GM18519 (cell line): ENCODE results near the gene PAFAH2.

ENCODE experiments used
- ATAC-seq: cut with Tn5 transposase; IDR thresholded peaks from one replicate; pipeline ENCODE4 v1.9.1; 2021; ENCODE audit warnings: mild to moderate bottlenecking, moderate library complexity; ENCODE audit not compliant: unreplicated experiment, low FRiP score

PAFAH2 gene

DNA sequence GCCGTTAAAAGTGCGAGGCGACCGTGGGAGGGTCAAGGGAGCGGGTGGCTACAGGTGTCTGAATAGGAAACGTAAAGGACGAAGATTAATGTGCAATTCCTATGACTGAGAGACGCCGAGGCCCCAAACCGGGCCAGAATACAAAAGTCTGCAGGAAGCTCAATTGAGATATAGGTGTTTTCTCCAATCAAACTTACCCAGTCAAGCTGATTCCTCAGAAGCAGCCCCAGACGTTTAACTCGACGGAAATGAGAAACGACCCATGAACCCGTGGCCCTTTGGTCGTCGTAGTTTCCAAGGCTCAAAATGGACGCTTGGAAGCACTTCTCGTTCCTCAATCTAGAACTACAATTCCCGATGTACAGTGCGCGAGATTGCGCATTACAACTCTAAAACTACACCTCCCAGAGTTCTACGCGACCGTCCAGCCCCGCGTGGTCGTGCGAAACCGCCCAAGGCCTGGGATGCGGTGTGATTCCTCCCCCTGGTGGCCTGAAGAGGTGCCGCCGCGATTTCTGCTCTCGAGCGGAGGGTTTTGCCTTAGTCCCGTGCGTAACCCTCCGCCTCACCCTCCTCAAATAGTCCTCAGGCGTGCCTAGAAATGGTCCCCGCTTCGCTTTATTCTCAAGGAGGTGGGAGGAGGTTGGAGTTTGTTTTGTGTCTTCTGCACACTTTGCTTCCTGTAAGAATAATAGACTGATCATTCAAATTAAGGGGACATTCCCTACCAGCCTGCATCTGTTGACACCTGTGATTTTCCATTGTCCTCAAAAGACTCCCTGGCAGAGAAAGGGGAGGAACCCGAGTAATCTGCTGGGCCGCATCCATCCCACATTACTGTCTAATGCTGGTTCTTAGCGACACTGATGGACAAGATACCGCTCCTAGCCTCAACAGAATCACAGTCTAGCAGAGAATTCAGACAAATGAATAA lies at the start of gene PAFAH2:
PAFAH2 (minus strand) TSS at position 236 of the 934 bp plus-strand sequence. CDS start 7,247 bp downstream, outside the sequence.
- peak; percentile 86 for ATAC-seq

DNA sequence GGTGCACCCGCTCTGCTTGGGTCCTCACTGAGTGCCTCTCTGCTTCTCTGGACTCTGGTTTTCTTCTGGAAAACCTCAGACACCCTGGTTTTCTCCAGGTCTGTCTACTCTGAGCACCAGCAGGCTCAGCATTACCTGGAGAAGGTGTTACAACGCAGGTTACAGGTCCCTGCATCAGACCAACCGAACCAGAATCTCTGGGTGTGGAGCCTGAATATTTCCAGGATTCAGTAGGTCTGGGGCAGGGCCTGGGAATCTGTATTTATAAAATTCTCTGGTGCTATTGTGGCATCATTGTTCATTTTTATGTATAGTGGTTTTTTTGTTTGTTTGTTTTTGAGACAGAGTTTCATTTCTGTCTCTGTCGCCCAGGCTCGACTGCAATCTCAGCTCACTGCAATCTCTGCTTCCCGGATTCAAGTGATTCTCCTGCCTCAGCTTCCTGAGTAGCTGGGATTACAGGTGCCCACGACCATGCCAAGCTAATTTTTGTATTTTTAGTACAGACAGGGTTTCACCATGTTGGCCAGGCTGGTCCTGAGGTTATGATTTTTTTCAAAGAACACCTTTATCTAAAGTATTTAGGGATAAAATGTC lies 49.5 kb upstream of the PAFAH2 start:
- no peak for ATAC-seq

DNA sequence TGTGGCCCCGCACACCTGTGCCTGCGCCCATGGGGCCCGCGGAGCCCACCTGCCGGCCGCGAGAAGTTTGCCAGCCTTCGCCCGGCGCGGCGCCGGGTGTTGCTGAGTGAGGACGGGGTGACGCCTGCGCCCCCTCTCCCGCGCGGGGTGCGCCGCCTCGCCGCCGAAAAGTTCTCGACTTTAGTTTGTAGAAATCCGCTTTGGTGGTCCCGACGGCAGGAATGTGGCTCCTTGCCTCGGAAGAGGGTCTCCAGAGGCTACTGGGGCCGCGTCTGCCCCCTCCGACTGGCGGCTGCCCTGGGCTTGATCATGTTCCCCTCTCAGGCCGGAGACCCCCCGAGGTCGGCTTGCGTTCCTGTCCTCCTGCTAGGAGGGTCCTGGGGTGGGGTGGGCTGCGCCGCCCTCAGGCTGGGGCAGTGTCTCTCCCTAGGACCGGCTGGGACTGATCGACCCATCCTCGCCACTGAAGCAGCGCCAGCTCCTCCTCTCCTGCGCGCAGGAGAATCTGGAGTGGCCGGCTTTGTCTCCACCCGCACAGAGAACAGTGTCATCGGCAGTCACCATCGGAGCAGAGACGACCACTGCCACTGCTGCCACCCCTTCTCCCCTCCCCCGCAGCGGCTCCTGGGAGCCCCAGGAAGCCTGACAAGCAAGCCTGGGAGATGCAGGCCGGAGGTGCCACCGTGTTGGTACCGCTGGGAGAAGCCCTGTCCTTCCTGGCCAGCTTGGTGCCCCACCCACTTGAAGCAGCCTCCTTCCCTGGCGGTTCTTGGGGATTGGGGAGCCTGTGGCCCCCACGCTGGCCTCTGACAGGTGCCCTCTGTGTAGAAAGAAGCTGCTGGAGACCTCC lies 48.6 kb upstream of the PAFAH2 start:
- no peak for ATAC-seq

DNA sequence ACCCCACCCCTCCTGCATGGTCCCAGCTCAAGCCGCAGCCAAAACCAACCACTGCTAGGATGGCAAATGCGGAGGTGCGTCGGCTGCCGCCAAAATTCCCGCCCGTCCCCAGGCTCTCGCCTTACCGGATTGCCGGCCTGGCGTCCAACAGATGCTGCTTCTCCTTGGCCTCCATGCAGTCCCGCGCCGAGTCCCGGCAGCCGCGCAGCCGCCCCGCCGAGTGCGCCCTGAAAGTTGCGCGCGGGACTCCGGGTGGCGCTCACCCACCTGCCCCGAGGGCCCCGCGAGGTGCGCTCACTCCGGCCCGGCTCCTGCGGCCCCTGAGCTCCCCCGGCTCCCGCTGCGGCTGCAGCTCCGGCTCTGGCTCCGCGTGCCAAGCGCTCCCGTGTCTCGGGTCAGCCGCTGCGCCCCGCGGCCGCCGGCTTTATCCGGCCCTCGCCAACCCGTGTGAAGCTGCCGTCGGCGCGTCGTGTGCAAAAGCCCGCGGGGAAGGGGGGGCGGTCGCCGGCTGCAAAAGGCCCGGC lies 47.9 kb upstream of the PAFAH2 start, which contains the start of gene SLC30A2:
SLC30A2 (minus strand) TSS at position 397 of the 524 bp plus-strand sequence; CDS start at position 175, 222 bp downstream.
- no peak for ATAC-seq

DNA sequence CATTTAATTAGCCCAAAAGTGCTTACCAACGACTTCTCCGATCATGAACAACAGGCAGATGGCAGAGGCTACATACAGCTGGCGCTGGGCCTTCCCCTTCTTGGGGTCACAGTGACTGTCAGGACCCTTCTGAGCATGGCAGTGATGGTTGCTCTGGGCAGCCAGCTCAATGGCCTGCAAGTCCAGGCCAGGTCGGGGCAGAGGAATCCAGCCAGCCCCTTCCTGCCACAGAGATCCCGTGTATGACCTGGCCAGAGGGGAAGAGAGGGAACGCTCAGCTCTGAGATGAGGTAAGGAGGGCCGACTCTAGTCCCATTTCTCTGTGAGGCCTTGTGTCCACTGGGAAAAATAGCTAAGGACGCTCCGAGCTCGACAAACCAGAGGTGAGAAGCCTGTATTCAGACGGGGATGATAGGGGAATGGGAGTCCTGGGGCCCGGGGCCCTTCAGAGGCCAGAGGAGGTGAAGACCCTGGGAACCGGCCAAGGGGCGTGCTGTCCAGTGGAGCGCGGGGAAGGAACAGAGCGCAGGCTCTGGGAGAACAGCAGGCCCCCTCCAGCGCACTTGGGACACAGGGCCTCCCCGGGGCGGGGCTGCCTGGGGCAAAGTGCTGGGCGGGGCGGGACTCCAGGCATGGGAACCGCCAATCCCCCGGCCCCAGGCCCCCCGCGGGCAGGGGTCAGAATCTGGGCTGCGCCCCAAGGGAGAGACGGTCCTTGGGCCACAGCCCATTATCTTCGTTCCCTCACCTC lies 47.3 kb upstream of the PAFAH2 start:
- no peak for ATAC-seq

DNA sequence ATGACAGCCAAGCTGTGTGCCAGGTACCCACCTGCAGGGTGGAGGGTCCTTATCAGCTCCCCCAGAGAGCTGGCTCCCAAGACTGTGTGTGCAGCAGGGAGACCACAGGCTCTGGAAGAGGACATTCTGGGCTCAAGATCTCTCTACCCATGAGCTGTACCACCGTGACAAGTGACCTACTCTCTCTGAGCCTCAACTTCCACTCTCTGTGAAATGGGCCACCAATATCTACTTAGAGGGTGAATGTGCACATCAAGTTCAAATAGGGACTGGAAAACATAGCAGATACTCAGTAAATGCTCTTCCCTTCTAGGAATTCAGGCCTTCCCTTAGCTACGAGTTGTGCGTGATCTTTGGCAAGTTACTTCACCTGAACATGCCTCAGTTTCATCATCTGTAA lies 46.6 kb upstream of the PAFAH2 start:
- ATAC-seq = no peak

DNA sequence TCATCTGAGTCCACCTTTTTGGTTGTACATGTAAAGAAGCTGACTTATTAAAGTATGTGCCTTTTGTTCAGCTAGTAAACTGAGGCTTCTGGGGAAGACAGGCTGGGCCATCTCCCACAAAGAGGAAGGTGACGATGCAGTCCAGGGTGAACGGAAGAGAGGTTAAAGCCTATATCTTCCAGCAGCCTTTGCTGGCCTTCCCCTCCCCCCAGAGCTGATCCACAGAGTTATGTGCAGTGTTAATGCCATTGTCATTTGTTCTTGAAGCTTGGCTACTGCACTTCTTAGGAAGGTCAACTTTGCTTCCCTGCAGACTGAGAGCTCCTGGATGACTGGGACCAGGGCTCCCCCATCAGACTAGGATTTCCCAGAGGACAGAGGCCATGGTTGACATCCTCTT lies 45.9 kb upstream of the PAFAH2 start:
- no peak for ATAC-seq

DNA sequence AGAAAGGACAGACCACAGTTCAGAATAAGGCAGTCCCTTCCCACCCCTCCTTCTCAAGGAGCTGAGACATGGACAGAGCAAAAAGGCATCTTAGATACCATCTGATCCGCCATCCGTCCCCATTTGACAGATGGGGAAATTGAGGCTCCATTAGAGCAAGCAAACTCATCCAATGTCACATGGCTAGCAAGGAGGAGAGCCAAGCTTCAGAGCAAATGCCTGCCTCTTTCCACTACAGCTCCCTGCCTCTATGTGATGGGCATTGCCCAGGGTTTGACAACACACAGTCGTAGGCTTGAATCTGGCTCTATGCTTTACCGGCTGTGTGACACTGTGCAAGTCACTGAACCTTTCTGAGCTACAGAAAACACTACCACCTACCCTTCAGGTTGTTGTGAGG lies 44.1 kb upstream of the PAFAH2 start:
- no peak for ATAC-seq

DNA sequence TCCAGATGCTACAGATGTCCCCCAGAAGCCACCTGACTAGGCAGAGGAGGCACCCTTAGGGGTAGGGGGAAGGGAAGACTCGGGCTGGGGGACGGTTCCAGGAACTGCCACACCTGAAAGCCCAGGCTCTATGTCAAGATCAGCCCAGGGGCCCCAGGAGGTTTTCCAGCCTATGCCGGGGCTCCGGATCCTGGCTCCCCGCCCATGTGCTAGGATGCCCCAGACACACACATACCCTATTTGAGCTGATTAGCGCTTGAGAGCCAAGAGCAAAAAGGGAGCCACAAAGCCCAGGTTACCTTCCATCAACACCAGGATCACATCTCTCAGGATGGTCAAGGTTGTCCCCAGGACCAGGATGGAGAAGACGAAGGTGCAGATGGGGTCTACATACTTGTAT lies 43.5 kb upstream of the PAFAH2 start:
- ATAC-seq = no peak

DNA sequence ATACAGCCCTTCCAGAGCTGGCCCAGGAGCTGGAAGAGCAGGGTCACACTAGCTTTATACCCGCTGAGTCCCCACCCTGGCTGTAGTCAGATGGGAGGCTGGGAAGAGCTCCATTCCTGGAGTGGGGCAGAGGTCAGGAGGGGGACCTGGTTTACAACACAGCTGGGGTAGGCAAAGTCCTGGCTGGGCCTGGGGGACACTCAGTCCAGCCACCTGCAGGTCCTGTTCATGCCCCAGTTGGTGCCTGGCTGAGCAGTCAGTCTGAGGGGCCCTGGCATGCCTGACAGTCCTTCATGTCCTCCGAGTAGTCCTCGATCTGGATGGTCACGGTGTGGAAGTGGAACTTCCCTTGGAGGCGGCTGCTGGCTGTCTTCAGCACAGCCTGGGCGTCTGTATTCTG lies 41.0 kb upstream of the PAFAH2 start:
- ATAC-seq = no peak

DNA sequence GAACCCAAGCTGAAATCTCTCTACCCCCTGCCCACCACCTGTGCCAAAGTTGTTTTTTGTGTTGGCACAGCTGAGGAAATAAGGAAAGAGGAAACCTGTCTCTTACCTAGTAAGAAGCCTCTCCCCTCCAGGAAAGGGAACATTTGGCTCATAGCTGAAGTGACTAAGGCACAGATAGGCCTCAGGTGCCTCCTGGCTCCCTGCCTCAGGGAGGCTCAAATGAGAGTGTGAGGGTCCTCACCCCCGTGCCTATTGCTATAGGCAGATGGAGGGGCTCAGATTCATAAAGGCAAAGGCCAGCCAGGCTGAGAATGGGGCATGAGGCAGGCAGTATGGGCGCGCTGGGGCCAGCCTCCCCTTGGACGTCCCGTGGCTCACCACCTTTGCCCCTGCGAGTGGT lies 40.6 kb upstream of the PAFAH2 start:
- ATAC-seq = no peak

DNA sequence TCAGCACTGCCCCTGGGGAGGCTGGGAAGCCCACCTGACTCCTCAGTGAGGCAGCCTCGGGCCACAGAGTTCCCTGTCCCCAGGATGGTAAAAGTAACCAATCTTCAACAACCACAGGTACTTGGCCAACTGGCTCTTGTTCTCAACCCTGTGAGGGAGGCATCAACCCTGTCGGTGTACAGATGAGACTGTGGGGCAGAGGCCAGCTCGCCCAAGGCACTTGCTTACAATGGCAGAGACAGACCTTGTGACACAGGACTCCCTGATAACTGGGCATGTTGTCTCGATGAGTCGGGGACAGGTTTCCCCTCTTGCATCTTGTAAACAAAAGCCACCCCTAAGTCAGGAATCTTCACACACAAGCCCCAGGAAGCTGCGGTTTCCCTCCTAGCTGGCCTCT lies 40.0 kb upstream of the PAFAH2 start:
- ATAC-seq = no peak

DNA sequence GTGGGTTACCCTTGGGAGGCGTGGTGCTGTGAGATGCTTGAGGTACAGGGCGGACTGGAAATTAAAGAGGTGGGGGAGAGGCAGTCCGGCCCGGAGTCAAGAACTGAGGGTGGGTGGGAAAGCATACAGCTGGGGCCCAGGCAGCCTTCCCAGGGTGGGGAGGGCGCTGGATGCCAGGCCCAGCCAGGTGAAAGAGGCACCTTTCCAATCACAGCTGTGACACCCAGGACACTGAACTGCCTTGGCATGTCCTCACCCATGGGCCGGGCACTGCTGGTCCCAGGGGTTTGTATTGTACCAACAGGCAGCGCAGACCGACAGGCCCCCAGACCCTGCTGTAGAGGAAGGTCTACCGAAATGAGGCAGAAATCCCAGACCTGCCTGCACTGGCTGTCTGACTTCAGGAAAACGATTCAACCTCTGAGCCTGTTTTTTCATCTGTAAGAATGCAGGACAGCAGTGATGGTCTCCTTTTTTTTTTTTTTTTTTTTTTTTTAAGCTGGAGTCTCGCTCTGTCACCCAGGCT lies 39.0 kb upstream of the PAFAH2 start:
- ATAC-seq = no peak

DNA sequence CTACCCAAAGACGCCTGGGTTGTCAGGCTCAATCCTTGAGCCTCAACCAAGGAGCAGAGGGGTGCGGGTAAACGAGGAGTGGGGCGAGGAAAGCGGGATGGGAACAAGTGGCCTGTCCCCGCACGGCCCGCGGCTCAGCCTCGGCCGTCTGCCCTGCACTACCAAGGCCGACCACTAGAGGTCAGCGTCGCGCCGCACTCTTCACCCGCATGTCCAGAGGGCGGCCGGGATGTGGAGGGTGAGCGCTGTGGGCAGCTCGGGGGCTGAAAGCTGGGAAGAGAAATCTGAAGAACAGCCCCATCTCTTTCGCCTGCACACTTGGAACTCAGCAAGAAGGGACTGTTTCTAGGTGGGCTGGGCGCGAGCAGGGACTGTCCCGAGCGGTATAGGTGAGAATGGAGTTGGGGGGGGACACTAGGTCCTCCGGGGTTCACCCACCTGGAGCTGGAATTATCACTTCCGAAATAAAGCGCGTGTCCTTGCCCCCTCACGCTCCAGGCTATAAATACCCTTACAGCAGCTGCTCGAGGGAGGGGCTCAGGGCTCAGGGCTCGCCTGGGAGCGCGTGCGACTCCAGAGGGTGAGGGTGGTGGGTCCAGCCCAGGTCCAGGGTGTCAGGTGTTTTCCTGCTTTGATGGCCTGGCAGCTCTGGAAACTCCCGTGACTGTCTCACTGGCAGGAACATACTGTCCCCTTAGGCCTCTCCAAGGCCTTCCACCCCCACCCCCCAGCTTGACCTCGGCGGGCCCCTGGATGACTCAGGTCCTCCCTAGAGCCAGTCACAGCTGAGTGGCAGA lies 38.3 kb upstream of the PAFAH2 start:
- no peak for ATAC-seq

DNA sequence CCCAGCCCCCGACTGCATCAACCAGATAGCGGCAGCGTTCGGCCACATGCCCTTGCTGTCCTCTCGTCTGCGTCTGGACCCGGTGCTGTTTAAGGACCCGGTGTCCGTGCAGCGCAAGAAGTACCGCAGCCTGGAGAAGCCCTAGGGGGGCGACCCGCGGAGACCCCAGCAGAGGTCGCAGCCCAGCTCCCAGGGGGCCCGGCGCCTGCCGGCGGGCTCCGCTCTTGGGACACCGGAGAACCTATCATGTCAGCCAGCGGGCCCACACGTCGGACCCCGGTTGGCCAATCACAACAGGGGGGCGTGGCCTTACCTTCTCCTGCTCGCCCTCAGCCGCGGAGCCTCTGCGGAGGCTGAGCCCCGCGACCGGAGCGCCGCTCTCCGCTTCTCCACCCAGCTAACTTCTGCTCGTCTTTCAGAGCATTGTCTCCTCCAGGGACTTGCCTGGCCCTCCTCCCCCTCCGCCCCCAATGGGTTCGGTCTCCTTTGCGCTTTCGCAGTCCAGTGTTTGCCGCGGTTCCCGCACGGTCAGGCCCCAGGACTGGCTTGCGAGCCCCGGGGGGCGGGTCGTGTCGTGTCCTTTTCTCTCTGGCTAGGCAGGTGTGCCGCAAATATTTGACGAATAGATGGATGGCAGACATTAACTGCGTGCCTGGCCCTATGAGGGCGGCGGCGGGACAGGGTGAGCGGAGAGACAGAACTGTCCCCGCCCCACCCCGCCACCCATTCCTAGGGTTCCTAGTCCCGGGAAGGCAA lies 37.5 kb upstream of the PAFAH2 start:
- ATAC-seq = no peak

DNA sequence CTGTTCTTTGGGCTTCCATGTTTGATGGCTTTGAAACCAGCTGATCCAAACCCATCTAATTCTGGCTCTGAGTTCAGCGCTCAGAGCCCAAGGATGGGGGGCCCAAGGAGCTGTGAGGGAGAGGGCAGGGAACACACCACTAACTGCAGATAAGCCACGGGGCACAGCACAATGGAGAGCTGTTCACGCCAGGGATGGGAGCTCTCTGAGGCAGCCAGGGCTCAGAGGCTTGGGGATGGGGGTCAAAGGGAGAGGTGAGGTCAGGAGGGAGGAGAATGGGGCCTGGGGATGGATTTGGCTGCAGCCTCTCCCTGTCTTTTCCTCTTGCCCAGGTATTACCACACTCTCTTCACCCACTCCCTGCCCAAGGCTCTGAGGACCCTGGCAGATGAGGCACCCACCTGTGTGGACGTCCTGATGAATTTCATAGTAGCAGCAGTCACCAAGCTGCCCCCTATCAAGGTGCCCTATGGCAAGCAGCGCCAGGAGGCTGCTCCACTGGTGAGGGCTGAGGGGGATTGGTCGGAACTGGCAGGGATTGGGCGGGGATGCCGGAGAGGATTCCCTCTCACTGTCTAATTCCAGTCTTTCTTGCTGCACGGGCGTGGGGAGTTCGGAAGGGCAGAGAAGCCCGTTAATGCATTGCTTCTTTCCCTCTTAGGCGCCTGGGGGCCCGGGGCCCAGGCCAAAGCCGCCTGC lies 36.8 kb upstream of the PAFAH2 start:
- ATAC-seq = no peak

DNA sequence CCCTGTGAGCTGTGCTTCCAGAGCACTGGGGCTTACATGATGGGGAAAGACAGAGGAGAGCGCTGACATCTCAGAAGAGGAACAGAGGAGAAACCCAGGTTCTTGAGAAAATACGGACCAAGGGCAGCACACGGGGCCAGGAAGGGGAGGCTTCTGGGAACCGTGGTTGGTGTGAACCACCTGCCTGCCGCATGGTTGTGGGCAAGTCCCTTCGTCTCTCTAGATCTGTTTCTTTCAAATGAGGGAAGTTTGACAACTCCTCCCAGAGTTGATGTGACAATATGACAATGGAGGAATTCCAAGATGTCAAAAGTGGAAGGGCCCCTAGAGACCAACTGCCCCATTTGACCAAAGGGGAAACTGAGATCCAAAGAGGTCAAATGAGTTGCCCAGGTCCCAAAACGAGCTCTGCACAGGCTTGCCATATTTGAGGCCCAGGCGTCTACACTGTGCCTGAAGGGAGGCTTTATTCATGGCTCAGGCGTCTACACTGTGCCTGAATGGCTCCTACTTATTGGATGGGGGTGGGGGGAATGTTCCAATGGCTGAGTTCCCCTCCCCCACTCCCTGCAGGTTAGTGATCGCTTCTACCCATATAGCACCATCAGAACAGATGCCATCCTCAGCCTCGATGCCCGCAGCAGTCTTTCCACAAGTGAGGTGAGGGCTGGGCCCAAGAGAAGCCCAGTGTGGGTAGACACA lies 34.9 kb upstream of the PAFAH2 start:
- no peak for ATAC-seq
